Left cardiac atrium (tissue), 2 donors: ENCODE results near the gene IL6ST. TPM values are rescaled to one million over a fixed set of nuclear protein-coding genes. Genes with fewer than 3 reads are reported as not detected.

ENCODE experiments used
- total RNA-seq, 2 donors: library from RNA; stranded (reverse); fragmentation: NEBNext Ultra II Directional; extraction: Animal tissue kit (Norgen Biotek cat#: 25700); gene quantifications; one replicate each; pipeline ENCODE4 v1.2.1, GENCODE V29; 2021
- donor health status: DM: no; HTN: yes; CAD: no; lungs with severe emphysema.
- donor health status: DM: yes; HTN: yes; CAD: no.

The IL6ST gene
- total RNA-seq, 2 donors from 2014 or later: 204 to 261 TPM

Other genes with a start within 250 kb of the IL6ST start
- gene IL31RA, start 143.6 kb downstream of the IL6ST start, total RNA-seq: not detected
- gene ANKRD55, start 238.4 kb upstream of the IL6ST start, total RNA-seq: under 1 TPM in 1 of 2 donors, not detected in 1; 0.29 TPM